Measurements from ENCODE around the gene LITAF.
"Not testable (repeated sequence)": the region's sequence is repeated elsewhere in the genome, so short reads cannot be mapped to it uniquely, and the experiment has no call there.

LITAF gene

DNA sequence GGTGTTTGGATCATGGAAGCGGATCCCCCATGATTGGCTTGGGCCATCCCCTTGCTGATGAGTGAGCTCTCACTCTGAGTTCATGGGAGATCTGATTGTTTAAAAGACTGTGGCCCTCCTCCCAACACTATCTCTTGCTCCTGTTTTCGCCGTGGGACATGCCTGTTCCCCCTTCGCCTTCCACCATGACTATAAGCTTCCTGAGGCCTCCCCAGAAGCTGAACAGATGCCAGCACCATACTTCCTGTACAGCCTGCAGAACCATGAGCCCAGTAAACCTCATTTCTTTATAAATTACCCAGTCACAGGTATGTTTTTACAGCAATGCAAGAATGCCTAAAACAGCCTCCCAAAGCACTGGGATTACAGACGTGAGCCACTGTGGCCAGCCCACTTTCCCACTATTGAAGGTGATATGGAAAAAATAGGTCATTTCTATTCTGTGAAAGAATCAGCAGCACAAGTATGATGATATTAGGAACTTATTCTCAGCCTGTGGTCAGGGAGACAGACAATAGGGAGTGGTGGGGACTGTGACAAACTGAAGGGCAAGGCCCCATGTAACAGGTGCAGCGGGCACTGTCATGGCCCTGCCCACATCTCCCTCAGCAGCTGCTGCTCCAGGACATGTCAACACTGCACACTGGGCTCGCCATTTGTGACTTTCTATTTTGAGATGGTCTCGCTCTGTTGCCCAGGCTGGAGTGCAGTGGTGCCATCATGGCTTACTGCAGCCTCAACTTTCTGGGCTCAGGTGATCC, 33.7 kb upstream of the LITAF start:
- DNase-seq, result no peak

DNA sequence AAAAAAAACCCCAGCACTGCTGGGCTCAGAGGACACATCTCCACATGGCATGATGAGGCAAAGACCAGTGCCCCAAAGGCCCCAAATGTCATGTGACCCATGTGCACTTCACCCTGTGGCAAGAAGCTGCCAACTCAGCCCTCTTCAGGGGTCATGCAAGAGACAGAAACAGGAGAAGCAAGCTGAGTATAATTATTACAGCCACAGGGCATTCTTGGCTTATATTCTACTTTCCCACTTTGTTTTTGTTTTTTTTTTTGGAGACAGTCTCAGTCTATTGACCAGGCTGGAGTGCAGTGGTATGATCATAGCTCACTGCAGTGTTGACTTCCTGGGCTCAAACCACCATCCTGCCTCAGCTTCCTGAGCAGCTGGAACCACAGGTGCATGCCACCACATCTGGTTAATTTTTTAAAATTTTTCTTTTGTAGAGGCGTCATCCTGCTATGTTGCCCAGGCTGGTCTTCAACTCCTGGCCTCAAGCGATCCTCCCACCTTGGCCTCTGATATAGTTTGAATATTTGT, 32.7 kb upstream of the LITAF start:
- peak; percentile 53 to 72 for DNase-seq

DNA sequence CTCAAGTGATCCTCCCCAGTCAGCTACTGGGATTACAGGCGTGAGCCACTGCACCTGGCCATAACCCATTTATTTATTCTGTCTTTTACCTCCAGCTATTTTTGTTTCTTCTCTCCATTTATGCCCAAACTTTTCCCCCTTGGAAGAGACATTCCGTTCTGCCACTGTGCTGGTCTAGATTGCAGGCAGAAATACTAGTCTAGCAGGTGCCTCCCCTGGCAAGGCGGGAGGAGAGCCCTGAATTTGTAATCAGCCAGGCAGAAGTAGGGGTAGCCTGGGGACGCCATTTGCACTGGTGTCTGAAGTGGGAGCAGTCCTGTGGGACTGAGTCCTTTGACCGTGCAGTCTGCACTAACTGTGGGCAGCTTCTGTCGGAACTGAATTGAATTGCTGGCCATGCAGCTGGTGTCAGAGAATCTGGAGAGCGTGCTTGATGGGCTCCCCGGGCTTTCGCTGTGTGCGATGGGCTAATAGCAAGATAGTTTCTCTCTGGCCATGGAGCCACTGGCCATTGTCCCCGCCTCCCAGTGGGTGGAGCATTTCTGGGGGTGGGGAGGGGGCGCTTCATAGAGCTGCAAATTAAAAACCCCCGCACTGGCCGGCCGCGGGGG, 31.5 kb upstream of the LITAF start:
- no peak for DNase-seq

DNA sequence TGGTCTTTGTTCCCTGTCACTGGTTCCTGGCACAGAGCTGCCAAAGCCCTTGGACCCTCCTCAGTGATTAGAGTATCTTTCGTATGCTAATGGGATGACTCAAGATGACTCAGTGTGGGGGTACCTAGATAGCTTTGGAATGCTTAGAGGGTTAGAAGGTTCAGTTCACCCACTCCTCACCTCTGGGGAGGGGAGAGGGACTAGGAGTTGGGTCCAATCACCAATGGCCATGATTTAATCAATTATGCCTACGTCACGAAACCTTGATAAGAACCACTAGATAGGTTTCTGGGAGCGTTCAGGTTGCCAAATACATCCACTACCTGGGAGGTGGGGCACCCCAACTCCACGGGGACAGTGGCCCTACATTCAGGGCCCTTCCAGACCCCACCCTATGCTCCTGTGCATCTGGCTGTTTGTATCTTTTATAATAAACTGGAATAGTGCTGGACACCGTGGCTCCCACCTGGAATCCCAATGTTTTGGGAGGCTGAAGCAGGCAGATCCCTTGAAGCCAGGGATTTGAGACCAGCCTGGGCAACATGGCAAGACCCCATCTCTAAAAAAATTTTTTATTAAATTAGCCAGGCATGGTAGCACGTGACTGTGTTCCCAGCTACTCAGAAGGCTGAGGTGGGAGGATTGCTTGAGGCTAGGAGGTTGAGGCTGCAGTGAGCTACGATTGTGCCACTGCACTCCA, 29.2 kb upstream of the LITAF start:
- no peak for DNase-seq

DNA sequence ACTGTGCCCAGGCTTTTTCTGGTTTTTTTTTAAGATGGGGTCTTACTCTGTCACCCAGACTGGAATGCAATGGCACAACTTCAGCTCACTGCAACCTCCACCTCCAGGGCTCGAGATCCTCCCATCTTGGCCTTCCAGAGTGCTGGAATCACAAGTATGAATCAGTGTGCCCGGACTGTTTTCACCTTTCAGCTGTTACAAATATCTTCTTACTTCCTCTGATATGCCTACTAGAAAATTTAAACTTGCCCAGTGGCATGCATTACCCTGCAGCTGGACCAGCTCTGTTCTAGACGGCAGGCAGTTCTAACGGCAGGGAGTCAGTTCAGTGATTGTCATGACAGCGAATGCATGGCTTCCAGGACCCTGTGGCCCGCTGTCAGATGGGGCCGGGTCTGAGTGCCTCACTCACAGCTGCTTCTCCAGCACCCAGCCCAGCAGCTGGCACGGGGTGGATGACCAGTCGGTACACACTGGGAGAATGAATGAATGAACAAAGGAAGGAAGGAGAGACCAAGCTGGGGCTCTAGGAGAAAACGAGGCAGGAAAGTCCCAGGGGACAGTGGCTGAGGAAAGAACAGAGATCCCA, 28.0 kb upstream of the LITAF start:
- no peak for DNase-seq

DNA sequence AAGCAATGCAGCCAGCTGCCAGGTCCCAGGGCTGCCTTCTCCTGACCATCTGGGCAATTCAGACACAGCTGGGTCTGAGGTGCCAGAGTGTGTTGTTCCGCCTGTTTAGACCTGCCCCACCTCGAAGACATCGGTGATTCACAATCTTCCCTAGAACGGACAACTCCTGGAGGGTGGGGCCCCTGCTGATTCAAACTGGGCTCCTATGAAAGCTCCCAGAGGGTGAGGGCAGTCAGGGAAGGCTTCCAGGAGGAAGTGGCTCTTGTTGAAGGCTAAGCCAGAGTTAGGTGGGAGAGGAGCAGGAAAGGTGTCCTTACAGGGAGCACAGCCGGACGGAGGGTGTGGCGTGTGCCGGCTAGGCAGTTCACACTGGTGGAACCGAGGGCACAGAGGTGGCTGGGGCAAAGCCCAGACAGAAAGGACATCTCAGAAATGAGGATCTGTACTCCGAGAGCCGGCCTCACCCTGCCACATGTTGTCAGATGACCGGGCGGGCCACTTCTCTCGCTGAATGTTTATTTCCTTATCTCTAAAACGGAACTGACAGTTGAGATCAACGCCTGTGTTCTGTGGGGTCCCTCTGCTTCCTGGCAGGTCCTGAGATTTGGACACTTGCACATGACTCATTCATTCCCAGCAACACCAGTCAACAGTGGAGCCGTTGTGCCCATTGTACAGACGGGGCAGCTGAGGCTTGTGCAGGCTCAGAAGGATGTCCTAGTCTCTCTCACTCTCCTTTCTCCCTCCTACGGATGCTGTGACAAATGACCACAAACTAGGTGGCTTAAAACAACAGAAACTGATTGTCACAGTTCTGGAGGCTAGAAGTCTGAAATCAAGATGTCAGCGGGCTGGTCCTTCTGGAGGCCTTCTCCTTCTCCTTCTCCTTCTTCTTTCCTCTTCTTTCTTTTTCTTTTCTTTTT, 26.9 kb upstream of the LITAF start:
- DNase-seq, result peak; percentile 31 to 75

DNA sequence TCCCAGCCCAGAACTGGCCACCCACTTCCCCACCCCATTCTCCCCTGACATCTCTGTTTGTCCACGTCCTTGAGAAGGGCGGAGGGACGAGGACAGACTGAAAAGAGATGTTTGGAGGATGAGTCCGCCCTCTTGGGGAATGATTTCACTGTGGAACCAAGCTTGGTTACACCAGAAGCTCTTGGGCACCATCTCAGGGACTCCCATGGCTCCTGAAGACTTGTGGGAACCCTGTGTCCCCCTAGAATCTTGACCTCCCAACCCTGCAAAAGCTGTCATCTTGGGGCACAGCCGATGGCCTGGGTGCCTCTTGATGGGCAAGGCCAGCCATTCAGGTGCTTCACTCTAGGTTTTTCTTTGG, 25.9 kb upstream of the LITAF start:
- DNase-seq, result no peak

DNA sequence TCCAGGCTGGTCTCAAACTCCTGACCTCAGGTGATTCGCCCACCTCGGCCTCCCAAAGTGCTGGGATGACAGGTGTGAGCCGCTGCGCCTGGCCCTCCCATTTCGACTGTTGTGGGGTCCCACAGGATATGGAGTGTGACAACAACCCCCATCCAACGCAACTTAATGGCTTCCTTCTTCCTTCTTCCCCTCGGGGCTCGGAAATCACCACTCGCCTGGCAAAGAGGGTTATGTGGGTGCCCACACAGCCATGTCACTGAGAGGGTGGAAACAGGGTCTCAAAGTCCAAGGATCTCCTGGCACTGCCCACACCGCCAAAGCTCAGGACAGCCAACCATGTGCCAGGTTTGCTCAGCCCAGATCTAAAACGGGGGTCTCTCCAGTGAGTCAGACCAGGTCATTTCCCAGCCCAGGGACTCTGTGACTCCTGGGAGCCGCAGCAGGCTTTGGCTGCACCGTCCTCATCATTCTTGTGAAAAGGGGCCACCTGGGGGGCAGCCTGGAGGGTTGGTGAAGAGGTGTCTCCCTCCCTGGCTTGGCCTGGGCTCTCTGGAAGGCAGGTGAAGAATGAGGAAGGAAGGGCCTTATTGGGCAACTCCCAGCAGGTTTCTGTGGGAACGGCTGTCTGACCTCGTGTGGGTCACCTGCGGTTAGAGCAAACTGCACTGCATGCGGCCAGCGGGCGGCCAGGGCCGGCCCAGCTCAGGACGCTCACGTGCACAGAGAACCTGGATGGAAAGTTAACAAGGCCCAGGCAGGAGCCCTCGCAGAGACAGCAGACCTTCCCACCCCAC, 25.3 kb upstream of the LITAF start:
- peak in 1 of 2 donors; percentile 53 for DNase-seq

DNA sequence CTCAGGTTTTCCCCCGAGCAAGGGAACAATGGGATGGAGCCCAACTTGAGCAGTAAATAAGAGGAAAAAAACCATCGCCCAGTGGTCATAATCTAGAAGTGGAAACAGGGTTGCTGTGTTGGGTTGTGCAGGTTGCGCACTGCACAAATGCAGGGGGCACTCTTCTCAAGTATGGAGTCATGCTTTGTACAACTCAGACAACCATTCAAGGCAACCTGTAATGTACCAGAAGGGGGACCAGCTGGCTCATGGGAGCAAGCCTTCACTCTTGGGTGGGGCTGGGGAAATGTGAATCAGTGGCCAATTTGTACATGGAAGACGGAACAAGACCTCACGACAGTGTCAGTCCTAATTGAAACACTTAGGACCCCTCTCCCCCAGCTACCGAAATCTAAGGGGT, 23.9 kb upstream of the LITAF start:
- DNase-seq, result no peak

DNA sequence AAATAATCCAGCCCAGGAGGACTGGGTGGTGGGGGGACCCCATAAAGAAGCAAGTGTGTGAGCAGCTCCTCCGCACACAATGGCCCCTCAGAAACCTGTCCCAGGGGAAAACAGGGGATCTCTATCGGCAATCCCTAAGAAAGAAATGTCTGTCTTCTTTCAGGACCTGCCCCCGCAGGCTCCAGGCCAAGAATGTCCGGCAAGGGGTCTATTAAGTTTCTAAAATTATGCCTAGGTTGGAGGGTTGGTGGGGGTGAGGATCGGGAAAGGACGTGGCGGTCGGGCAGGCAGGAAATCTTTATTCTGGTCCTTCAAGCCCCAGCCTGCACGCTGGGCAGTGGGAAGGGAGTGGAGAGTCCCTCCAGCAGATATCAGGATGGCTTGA, 23.4 kb upstream of the LITAF start:
- no peak for DNase-seq

DNA sequence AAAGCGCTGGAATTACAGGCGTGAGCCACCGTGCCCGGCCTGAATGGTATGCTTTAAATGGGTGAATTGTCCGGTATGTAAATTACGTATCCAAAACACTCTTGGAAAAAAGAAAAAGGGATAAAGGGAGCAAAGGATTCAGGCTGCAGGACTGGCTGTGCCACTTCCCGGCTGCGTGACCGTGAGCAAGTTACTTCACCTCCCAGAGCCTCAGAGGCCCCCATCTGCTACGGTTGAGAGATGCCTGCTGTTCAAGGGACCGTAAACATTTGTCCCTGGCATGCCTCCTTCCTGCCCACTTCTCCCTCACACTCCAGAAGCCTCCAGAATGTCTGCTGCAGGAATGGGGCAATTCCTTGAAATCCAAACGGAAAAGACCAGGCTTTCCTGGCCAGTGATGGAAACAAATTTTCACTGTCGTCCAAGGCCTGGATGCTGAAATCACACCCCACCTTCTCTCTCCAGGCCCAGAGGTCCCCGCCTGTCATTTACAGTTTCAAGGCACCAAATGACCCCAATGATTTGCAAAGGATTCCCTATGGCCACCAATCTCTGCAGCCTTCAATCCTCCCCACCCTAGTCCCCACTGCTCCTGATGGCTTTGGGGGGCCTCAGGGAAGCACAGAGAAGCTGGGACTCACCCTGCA, 22.9 kb upstream of the LITAF start:
- no peak for DNase-seq

DNA sequence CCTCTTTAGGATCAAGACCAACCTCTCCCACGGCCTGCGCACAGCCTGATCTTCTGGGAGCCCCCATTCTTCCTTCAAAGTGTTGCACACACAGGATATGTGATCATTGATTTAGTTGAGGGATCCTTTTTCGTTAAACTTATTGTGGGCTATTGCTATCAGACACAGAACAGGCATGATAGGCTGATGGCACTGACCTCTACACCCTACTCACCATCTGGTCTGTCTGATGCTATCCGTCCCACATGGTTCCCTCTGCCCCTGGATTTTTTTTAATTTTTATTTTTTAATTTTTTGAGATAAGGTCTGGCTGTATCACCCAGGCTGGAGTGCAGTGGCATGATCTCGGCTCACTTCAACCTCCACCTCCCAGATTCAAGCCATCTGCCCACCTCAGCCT, 19.2 kb upstream of the LITAF start:
- no peak for DNase-seq

DNA sequence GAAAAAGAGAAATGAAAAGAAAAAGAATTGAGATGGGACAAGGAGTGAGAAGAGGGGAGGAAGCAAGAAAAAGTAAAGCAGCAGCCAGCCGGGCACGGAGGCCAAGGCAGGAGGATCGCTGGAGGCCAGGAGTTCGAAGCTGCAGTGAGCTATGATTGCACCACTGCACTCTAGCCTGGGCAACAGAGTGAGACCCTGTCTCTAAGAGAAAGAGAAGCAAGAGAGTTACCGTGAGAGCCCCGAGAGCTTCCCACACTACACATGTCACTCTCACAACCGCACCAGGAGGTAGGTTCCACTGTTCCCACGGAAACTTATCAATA, 18.8 kb upstream of the LITAF start:
- DNase-seq, result no peak

DNA sequence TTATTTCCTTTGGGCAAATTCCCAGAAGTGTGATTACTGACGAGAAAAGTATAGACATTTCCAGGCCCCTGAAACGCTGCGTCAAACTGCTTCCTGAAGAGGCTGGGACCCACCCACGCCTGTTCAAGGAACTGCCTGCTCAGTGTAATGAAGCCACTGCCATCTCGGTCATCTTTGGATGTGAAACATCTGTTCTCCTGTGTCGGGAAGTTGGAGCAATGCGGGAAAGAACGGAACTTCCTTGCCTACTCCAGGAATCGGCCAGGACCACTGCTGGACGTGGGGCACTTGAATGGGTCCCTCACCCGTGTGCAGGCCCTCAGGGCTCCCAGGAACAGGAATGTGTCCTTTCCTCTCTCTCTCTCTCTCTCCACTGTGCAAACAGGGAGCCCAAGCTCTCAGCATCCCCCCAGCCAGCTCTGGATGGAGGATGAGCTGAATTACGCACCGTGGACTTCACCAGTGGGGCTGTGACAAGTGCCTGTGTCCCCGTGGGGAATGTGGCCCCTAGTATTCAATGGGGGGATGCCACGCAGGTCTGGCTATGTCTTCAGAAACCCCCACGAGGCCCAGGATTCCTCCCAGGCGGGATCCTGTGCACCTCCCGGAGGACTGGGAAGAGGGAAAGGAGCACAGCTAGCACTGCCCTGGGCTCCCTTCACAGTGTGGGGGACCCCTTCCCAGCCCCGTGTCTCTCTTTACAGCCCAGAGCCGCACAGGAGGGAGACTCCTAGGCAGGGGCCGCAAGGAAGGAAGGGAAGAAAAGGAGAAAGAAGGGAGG, 18.3 kb upstream of the LITAF start:
- no peak for DNase-seq

DNA sequence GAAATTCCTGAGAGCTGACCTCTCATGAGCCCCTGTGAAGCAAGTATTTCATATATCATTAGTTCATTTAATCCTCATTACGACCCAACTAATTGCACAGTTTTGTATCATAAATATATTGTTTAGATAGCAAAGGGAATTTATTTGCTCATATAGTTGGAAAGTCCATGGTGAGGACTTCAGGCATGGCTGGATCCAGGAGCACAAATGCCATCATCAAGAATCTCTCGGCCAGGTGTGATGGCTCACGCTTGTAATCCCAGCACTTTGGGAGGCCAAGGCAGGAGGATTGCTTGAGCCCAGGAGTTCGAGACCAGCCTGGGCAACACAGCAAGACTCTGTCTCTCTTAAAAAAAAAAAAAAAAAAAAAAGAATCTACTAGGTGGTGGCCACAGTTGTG, 17.6 kb upstream of the LITAF start:
- DNase-seq, result not testable (repeated sequence)

DNA sequence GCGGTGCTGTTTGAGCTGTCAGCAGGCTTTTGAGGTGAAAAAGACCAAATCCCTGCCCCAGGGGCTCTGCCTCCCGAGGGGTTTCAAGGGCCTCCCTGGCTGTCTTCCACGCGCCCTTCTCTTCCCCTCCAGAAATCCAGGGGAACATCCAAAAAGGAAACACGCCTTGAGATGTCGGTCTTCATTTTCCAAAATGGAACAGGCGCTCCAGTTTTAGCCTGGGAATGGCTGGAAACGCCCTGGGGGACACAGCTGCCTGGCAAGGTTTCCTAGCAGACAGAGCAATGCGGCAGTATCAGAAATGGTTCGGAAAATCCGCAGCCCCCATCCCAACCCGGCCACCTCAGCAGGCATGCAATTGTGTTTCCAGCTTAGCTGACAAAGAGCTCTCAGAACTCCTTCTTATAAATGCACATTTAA, 16.6 kb upstream of the LITAF start:
- DNase-seq, result no peak

DNA sequence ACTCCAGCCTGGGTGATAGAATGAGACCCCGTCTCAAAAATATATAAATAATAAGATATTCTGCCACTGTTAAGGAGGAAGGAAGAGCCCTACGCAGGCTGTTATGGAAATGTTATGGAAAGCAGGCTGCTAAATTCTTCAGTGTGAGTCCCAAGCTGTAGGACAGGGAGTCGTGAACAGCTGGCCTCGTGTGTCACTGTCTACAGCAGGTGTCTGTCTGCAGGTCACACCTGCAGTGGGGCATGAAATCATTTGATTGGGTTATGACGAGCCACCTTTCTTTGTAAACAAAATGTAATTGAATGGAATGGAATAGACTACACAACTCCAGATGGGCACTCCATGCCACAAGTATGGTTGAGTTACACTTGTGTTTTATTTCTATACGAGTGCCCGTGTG, 15.6 kb upstream of the LITAF start:
- no peak for DNase-seq

DNA sequence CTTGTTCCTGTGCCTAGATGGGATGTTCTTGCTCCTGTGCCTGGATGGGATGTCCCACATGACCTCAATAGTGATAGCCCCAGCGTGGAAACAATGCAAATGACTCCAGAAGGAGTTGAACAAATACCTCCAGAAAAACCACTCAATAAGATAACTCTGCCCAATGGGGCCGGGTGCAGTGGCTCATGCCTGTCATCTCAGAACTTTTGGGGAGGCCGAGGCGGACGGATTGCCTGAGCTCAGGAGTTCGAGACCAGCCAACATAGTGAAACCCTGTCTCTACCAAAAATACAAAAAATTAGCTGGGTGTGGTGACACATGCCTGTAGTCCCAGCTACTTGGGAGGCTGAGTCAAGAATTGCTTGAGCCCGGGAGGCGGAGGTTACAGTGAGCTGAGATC, 15.2 kb upstream of the LITAF start:
- DNase-seq, result no peak

DNA sequence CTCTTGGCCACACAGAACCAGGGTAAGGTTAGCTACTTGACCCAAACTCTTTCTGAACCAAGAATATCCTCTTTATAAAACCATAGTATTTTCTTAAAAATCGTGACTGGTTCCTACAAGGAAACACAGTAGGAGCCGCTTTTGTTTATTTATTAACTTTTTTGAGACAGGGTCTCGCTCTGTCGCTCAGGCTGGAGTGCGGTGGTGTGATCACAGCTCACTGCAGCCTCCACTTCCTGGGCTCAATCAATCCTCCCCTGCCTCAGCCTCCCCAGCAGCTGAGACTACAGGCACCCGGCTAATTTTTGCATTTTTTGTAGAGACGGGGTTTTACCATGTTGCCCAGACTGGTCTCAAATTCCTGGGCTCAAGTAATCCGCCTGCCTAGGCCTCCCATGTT, 14.7 kb upstream of the LITAF start:
- DNase-seq, result no peak

DNA sequence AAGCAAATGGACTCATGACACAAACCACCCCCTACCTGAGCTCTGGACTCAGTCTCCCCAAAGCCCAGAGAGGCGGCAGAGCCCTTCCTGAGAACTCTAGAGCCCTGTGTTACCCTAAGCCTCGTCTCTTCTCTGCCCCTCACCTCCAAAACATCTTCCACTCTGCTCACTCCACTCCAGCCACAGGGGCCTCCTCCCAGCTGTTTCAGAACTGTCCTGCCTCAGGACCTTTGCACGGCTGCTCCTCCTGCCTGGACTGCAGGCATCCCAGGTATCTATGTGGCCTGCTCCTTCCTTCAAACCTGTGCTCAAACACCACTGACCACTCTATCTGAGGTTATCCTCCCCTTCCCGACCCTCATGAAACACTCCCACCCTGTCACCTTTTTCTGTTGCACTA, 12.9 kb upstream of the LITAF start:
- DNase-seq, result no peak

All from CD4-positive, alpha-beta T cell treated with Interleukin-1 beta for 1 hour (primary cell).